IMR-90 (cell line): ENCODE measurements around the gene HOOK1. TPM values are rescaled to one million over a fixed set of nuclear protein-coding genes. Genes with fewer than 3 reads are reported as not detected.

ENCODE experiments used
- ATAC-seq: fragments of 200-7000 bp; cut with Tn5 transposase; 2 replicates; pipeline ENCODE4 v1.9.1; 2020; ENCODE audit warnings: low read depth, mild to moderate bottlenecking, moderate library complexity
- BruUV-seq: library from RNA; stranded (reverse); fragments of 400-500 nt; replicated peaks from 2 replicates; lab custom pipeline; 2021; lab: Mats Ljungman, UMichigan
- CTCF ChIA-PET: fragments of 300-600 bp; formaldehyde crosslinking; extraction: SDS; loops from one replicate; lab custom pipeline; 2021; ENCODE audit warnings: antibody characterized with exemption; lab: Yijun Ruan, JAX
- POLR2A ChIA-PET: fragments of 300-600 bp; sonication (Branson Sonifier 250); formaldehyde crosslinking; loops from one replicate; lab custom pipeline; 2022; ENCODE audit warnings: antibody characterized with exemption; ENCODE audit not compliant: unreplicated experiment; lab: Charles Lee
- DNase-seq: peaks from one replicate; pipeline ENCODE4 v3.0.0; 2013
- H2AFZ ChIP-seq: replicated peaks from 2 replicates; pipeline ENCODE3; 2013; ENCODE audit warnings: low read length, mild to moderate bottlenecking; ENCODE audit not compliant: poor library complexity
- H2AK5ac ChIP-seq: 2 replicates; pipeline ENCODE4 v1.6.1; 2013; ENCODE audit warnings: low read depth, low read length, inconsistent platforms
- H2AK9ac ChIP-seq: replicated peaks from 2 replicates; pipeline ENCODE3; 2013; ENCODE audit warnings: mild to moderate bottlenecking, low read depth, low read length, moderate library complexity; ENCODE audit not compliant: poor library complexity
- H2BK120ac ChIP-seq: 2 replicates; pipeline ENCODE4 v1.6.1; 2013; ENCODE audit warnings: low read depth, low read length, inconsistent platforms
- H2BK15ac ChIP-seq: 3 replicates; pipeline ENCODE4 v1.6.1; 2013; ENCODE audit warnings: low read depth, low read length, inconsistent platforms
- H2BK20ac ChIP-seq: 2 replicates; pipeline ENCODE4 v1.6.1; 2013; ENCODE audit warnings: low read depth, mild to moderate bottlenecking, inconsistent platforms, low read length, moderate library complexity
- H2BK5ac ChIP-seq: 2 replicates; pipeline ENCODE4 v1.6.1; 2013; ENCODE audit warnings: mild to moderate bottlenecking, low read depth, low read length, inconsistent platforms; ENCODE audit not compliant: poor library complexity, severe bottlenecking
- H3K14ac ChIP-seq: replicated peaks from 2 replicates; pipeline ENCODE4 v1.6.1; 2013; ENCODE audit warnings: low read depth, low read length, inconsistent platforms
- H3K18ac ChIP-seq: 2 replicates; pipeline ENCODE4 v1.6.1; 2013; ENCODE audit warnings: low read depth, low read length, control low read depth
- H3K23ac ChIP-seq: 2 replicates; pipeline ENCODE4 v1.6.1; 2013; ENCODE audit warnings: low read depth, low read length, inconsistent platforms
- H3K27ac ChIP-seq: 2 replicates; pipeline ENCODE4 v1.5.1; 2013; ENCODE audit warnings: mild to moderate bottlenecking, control low read depth, low read length; ENCODE audit not compliant: insufficient read depth
- H3K27me3 ChIP-seq: 2 replicates; pipeline ENCODE4 v1.6.1; 2013; ENCODE audit warnings: low read length; ENCODE audit not compliant: control insufficient read depth, insufficient read depth
- H3K36me3 ChIP-seq: 2 replicates; pipeline ENCODE4 v1.6.1; 2013; ENCODE audit warnings: low read length, mixed read lengths; ENCODE audit not compliant: control insufficient read depth, insufficient read depth
- H3K4ac ChIP-seq: 2 replicates; pipeline ENCODE4 v1.6.1; 2013; ENCODE audit warnings: low read depth, low read length, inconsistent platforms
- H3K4me1 ChIP-seq: 2 replicates; pipeline ENCODE4 v1.6.1; 2013; ENCODE audit warnings: low read length, mixed read lengths; ENCODE audit not compliant: control insufficient read depth, insufficient read depth
- H3K4me2 ChIP-seq: 2 replicates; pipeline ENCODE4 v1.6.1; 2013; ENCODE audit warnings: low read depth, mild to moderate bottlenecking, control low read depth, low read length, moderate library complexity
- H3K4me3 ChIP-seq: 2 replicates; pipeline ENCODE4 v1.5.1; 2013; ENCODE audit warnings: low read depth, mild to moderate bottlenecking, control low read depth, low read length, moderate library complexity; ENCODE audit not compliant: insufficient read depth
- H3K56ac ChIP-seq: 2 replicates; pipeline ENCODE4 v1.6.1; 2013; ENCODE audit warnings: low read length, inconsistent platforms; ENCODE audit not compliant: insufficient read depth; ENCODE audit errors: extremely low read depth
- H3K79me1 ChIP-seq, 2 experiments: 2 replicates each; pipeline ENCODE4 v1.6.1; 2013; ENCODE audit warnings: low read length in 2 of 2, inconsistent platforms in 1 of 2, low read depth in 1 of 2
- H3K9ac ChIP-seq: 2 replicates; pipeline ENCODE4 v1.6.1; 2013; ENCODE audit warnings: low read depth, low read length, control low read depth
- H3K9me1 ChIP-seq: 2 replicates; pipeline ENCODE4 v1.6.1; 2013; ENCODE audit warnings: low read length, inconsistent platforms; ENCODE audit not compliant: insufficient read depth
- H3K9me3 ChIP-seq: 2 replicates; pipeline ENCODE4 v1.6.1; 2013; ENCODE audit warnings: low read length; ENCODE audit not compliant: control insufficient read depth, insufficient read depth
- H4K20me1 ChIP-seq: 2 replicates; pipeline ENCODE4 v1.6.1; 2013; ENCODE audit warnings: low read length, inconsistent platforms; ENCODE audit not compliant: insufficient read depth
- H4K5ac ChIP-seq: 2 replicates; pipeline ENCODE4 v1.6.1; 2013; ENCODE audit warnings: mild to moderate bottlenecking, low read depth, low read length, control low read depth
- H4K8ac ChIP-seq, 2 experiments: 2 replicates each; pipeline ENCODE4 v1.6.1; 2013; ENCODE audit warnings: low read depth in 2 of 2, low read length in 2 of 2, control low read depth in 1 of 2, inconsistent platforms in 1 of 2
- H4K91ac ChIP-seq: 2 replicates; pipeline ENCODE4 v1.6.1; 2013; ENCODE audit warnings: low read depth, low read length, inconsistent platforms; ENCODE audit not compliant: insufficient read depth
- BHLHE40 ChIP-seq: fragments of 150-350 bp; IDR thresholded peaks from 2 replicates; pipeline ENCODE4 v1.6.1; 2016; ENCODE audit warnings: mild to moderate bottlenecking, low read depth, low read length
- CEBPB ChIP-seq: IDR thresholded peaks from 2 replicates; pipeline ENCODE4 v1.6.1; 2012; ENCODE audit warnings: low read depth, low read length, improper control_type of control experiment
- CHD1 ChIP-seq: IDR thresholded peaks from 2 replicates; pipeline ENCODE4 v1.6.1; 2012; ENCODE audit warnings: low read depth, low read length, improper control_type of control experiment
- CTCF ChIP-seq: conservative IDR thresholded peaks from 2 replicates; pipeline ENCODE4 v1.5.1; 2012; ENCODE audit warnings: mild to moderate bottlenecking, low read depth, low read length, improper control_type of control experiment
- ELK1 ChIP-seq: fragments of 150-350 bp; IDR thresholded peaks from 2 replicates; pipeline ENCODE4 v1.6.1; 2016; ENCODE audit warnings: low read depth, mild to moderate bottlenecking, low read length, moderate library complexity, borderline replicate concordance
- FOS ChIP-seq: fragments of 150-350 bp; IDR thresholded peaks from 2 replicates; pipeline ENCODE4 v1.6.1; 2016; ENCODE audit warnings: low read depth, low read length
- MAFK ChIP-seq: IDR thresholded peaks from 2 replicates; pipeline ENCODE4 v1.6.1; 2012; ENCODE audit warnings: low read depth, low read length, improper control_type of control experiment
- MAZ ChIP-seq: IDR thresholded peaks from 2 replicates; pipeline ENCODE4 v1.6.1; 2012; ENCODE audit warnings: low read depth, mild to moderate bottlenecking, low read length, improper control_type of control experiment, moderate library complexity, borderline replicate concordance
- MXI1 ChIP-seq: IDR thresholded peaks from 2 replicates; pipeline ENCODE4 v1.6.1; 2012; ENCODE audit warnings: low read depth, mild to moderate bottlenecking, low read length, moderate library complexity, borderline replicate concordance
- NFE2L2 ChIP-seq: fragments of 150-350 bp; IDR thresholded peaks from 2 replicates; pipeline ENCODE4 v1.6.1; 2016; ENCODE audit warnings: low read depth, mild to moderate bottlenecking, low read length
- POLR2A ChIP-seq: IDR thresholded peaks from 2 replicates; pipeline ENCODE4 v1.6.1; 2012; ENCODE audit warnings: mild to moderate bottlenecking, low read depth, low read length
- RAD21 ChIP-seq: IDR thresholded peaks from 2 replicates; pipeline ENCODE4 v1.6.1; 2012; ENCODE audit warnings: low read length, improper control_type of control experiment
- RCOR1 ChIP-seq: IDR thresholded peaks from 2 replicates; pipeline ENCODE4 v1.6.1; 2012; ENCODE audit warnings: mild to moderate bottlenecking, low read length, improper control_type of control experiment; ENCODE audit not compliant: insufficient replicate concordance
- RFX5 ChIP-seq: IDR thresholded peaks from 2 replicates; pipeline ENCODE4 v1.8.0; 2012; ENCODE audit warnings: low read depth, mild to moderate bottlenecking, low read length, moderate library complexity
- SMC3 ChIP-seq: fragments of 150-350 bp; IDR thresholded peaks from 2 replicates; pipeline ENCODE4 v1.6.1; 2016; ENCODE audit warnings: low read depth, mild to moderate bottlenecking, antibody characterized with exemption, low read length, moderate library complexity
- USF2 ChIP-seq: fragments of 150-350 bp; IDR thresholded peaks from 2 replicates; pipeline ENCODE4 v1.6.1; 2017; ENCODE audit warnings: mild to moderate bottlenecking, antibody characterized with exemption, low read length, low read depth
- WGBS, 2 experiments: methylation state at CpG; one replicate each; pipeline versions ENCODE4 v1.1.5 to v1.1.7; 2013; ENCODE audit warnings: missing lambda C conversion rate in 2 of 2; ENCODE audit not compliant: insufficient read length in 1 of 2; ENCODE audit errors: extremely low coverage in 2 of 2; 5-methylcytosine and 5-hydroxymethylcytosine counted together
- dilution Hi-C: fragments of 300-500 bp; cut with HindIII; formaldehyde crosslinking; loops from one replicate; pipeline ENCODE4 v1.14.3; 2018; ENCODE audit warnings: low sequenced_read_pairs; ENCODE audit not compliant: unreplicated experiment
- in situ Hi-C: fragments of 300-500 bp; cut with MboI; formaldehyde crosslinking; loops from 3 replicates; pipeline ENCODE4 v1.14.3; 2019; ENCODE audit warnings: low sequenced_read_pairs, inconsistent platforms, mixed read lengths
- intact Hi-C: fragments of 100-400 bp; cut with micrococcal nuclease; formaldehyde crosslinking; loops from 2 replicates; pipeline ENCODE4 v1.10.0; 2022
- polyA plus RNA-seq, 3 experiments: library from polyadenylated mRNA; depleted of rRNA; stranded (reverse); fragments of >200 nt; gene quantifications; 2 replicates each; pipeline ENCODE4 v1.2.3, GENCODE V29; 2012; ENCODE audit warnings: low replicate concordance in 1 of 3
- total RNA-seq: library from RNA; depleted of rRNA; stranded (reverse); fragments of >200 nt; gene quantifications from 2 replicates; pipeline ENCODE4 v1.2.3, GENCODE V29; 2012

HOOK1 gene
- total and polyA plus RNA-seq, 2 of the 4 experiments (the other 2 are of a cell fraction), result not detected

GRCh38 chr1:59816318-59816878 lies 1.6 kb downstream of the HOOK1 start:
- Histone ChIP-seq H3K23ac (no peak overlapping the region), H2BK15ac (no peak overlapping the region), H4K5ac (no peak overlapping the region), H3K4me2 (no peak overlapping the region), H4K8ac (no peak overlapping the region), H3K14ac (no peak overlapping the region), H3K56ac (no peak overlapping the region), H2BK20ac (no peak overlapping the region), H2BK5ac (no peak overlapping the region), H3K9me3 (no peaks in the 10 kb centered on the region), H4K20me1 (no peaks in the 10 kb centered on the region), H4K91ac (no peak overlapping the region), H3K27ac (no peak overlapping the region), H3K79me1 (no peaks in the 10 kb centered on the region), H3K18ac (no peak overlapping the region), H2AK5ac (no peak overlapping the region), H3K36me3 (no peaks in the 10 kb centered on the region), H3K9ac (no peak overlapping the region), H3K4me1 (no peaks in the 10 kb centered on the region; the same call in 1 of the 2 replicates), H3K4ac (no peak overlapping the region), H3K9me1 (no peaks in the 10 kb centered on the region), H3K27me3 (peaks cover 28% of the 10 kb centered on the region), H2AFZ (no peak overlapping the region), H2AK9ac (no peak overlapping the region), H3K4me3 (no peak overlapping the region), H2BK120ac (no peak overlapping the region)
- no peak for TF ChIP-seq POLR2A
- TF ChIP-seq CHD1, result no peak
- TF ChIP-seq BHLHE40, result no peak
- TF ChIP-seq RFX5, result no peak
- no peak for TF ChIP-seq SMC3
- TF ChIP-seq MAFK, result no peak
- TF ChIP-seq FOS, result no peak
- no peak for TF ChIP-seq MXI1
- TF ChIP-seq RCOR1, result no peak
- TF ChIP-seq USF2, result no peak
- no peak for TF ChIP-seq NFE2L2
- no peak for TF ChIP-seq MAZ
- no peak for TF ChIP-seq CEBPB
- no peak for TF ChIP-seq RAD21
- no peak for TF ChIP-seq ELK1
- no peak for TF ChIP-seq CTCF
- no CpG with 5 or more reads among the region's 5 CpGs for WGBS, 2 experiments
- CTCF ChIA-PET, result no interaction called here
- no peak for ATAC-seq
- in situ Hi-C loops (no loop called here), dilution Hi-C loops (no loop called here), intact Hi-C loops (no loop called here)
- POLR2A ChIA-PET, result no interaction called here
- DNase-seq, result no peak
- no TSS peak for BruUV-seq
